ENCODE measurements around the gene AVPR1B.
"Not testable (repeated sequence)": the region's sequence is repeated elsewhere in the genome, so short reads cannot be mapped to it uniquely, and the experiment has no call there.

Gene AVPR1B

GRCh38 chr1:206082831-206083695 lies 34.1 kb downstream of the AVPR1B start:
- H3K4me3 ChIP-seq (ENCODE audit: low read depth, low read length): no peak overlapping the region

- no peak overlapping the region for H3K4me3 ChIP-seq (ENCODE audit: low read depth, low read length)
Measured at GRCh38 chr1:206081856-206082255, 35.3 kb downstream of the AVPR1B start.

- H3K4me3 ChIP-seq (ENCODE audit: low read depth, low read length): no peak overlapping the region
Measured at GRCh38 chr1:206080026-206080820, 37.0 kb downstream of the AVPR1B start.

- no peak overlapping the region for H3K4me3 ChIP-seq (ENCODE audit: low read depth, low read length)
Measured at GRCh38 chr1:206079135-206079534, 38.1 kb downstream of the AVPR1B start.

GRCh38 chr1:206075786-206076755 lies 41.1 kb downstream of the AVPR1B start:
- H3K4me3 ChIP-seq (ENCODE audit: low read depth, low read length): no peak overlapping the region

GRCh38 chr1:206074839-206075238 lies 42.3 kb downstream of the AVPR1B start:
- no peak overlapping the region for H3K4me3 ChIP-seq (ENCODE audit: low read depth, low read length)

GRCh38 chr1:206070627-206071304 lies 46.4 kb downstream of the AVPR1B start:
- no peak overlapping the region for H3K4me3 ChIP-seq (ENCODE audit: low read depth, low read length)

- no peak overlapping the region for H3K4me3 ChIP-seq (ENCODE audit: low read depth, low read length)
Measured at GRCh38 chr1:206068314-206068713, 48.9 kb downstream of the AVPR1B start.

- no peak overlapping the region for H3K4me3 ChIP-seq (ENCODE audit: low read depth, low read length)
Measured at GRCh38 chr1:206067486-206068227, 49.5 kb downstream of the AVPR1B start.

- no peak overlapping the region for H3K4me3 ChIP-seq (ENCODE audit: low read depth, low read length)
Measured at GRCh38 chr1:206066479-206067171, 50.6 kb downstream of the AVPR1B start.

- H3K4me3 ChIP-seq (ENCODE audit: low read depth, low read length): no peak overlapping the region
Measured at GRCh38 chr1:206065547-206066145, 51.5 kb downstream of the AVPR1B start.

- H3K4me3 ChIP-seq (ENCODE audit: low read depth, low read length): not testable (repeated sequence)
Measured at GRCh38 chr1:206064501-206064900, 52.7 kb downstream of the AVPR1B start.

- not testable (repeated sequence) for H3K4me3 ChIP-seq (ENCODE audit: low read depth, low read length)
Measured at GRCh38 chr1:206064001-206064400, 53.2 kb downstream of the AVPR1B start.

GRCh38 chr1:206062464-206062863 lies 54.7 kb downstream of the AVPR1B start:
- H3K4me3 ChIP-seq (ENCODE audit: low read depth, low read length): no peak overlapping the region

- no peak overlapping the region for H3K4me3 ChIP-seq (ENCODE audit: low read depth, low read length)
Measured at GRCh38 chr1:206060844-206061243, 56.3 kb downstream of the AVPR1B start.
